ENCODE data around the gene CERKL.
"Not testable (repeated sequence)": the region's sequence is repeated elsewhere in the genome, so short reads cannot be mapped to it uniquely, and the experiment has no call there.

CERKL gene, protein sequence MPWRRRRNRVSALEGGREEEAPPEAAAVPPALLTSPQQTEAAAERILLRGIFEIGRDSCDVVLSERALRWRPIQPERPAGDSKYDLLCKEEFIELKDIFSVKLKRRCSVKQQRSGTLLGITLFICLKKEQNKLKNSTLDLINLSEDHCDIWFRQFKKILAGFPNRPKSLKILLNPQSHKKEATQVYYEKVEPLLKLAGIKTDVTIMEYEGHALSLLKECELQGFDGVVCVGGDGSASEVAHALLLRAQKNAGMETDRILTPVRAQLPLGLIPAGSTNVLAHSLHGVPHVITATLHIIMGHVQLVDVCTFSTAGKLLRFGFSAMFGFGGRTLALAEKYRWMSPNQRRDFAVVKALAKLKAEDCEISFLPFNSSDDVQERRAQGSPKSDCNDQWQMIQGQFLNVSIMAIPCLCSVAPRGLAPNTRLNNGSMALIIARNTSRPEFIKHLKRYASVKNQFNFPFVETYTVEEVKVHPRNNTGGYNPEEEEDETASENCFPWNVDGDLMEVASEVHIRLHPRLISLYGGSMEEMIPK

GRCh38 chr2:181656450-181657291 lies at the start of gene CERKL:
Gene CERKL (minus strand): TSS chr2:181657105. CDS start chr2:181657006, 99 bp downstream.
- no peaks in the 10 kb centered on the region for H3K36me3 Mint-ChIP-seq
- H3K27ac Mint-ChIP-seq, result no peak within 1 kb of the TSS
- H3K4me1 Mint-ChIP-seq, result peaks cover 9% of the 10 kb centered on the region
- CTCF ChIA-PET, result interaction anchor here (0.9 to 1.7 kb wide), 2 partner anchors 10 to 85 kb away, joined by 3 to 6 read pairs; no protein-coding TSS in a partner anchor
- peak; percentile 47 for DNase-seq
- H3K9me3 Mint-ChIP-seq, result no peaks in the 10 kb centered on the region
- H3K4me3 Mint-ChIP-seq, result peak within 1 kb of the TSS; percentile 74
- peaks cover 57% of the 10 kb centered on the region for H3K27me3 Mint-ChIP-seq

DNA sequence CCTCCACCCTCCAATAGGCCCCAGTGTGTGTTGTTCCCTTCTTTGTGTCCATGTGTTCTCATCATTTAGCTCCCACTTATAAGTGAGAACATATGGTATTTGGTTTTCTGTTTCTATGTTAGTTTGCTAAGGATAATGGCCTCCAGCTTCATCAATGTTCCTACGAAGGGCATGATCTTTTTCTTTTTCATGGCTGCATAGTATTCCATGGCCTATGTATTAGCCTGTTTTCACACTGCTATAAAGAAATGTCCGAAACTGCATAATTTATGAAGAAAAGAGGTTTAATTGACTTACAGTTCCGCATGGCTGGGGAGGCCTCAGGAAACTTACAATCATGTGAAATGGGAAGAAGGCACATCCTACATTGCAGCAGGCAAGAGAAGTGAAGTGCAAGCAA lies 45.6 kb upstream of the CERKL start:
- H3K27ac Mint-ChIP-seq, DNase-seq, CTCF ChIA-PET, H3K27me3 Mint-ChIP-seq, H3K4me1 Mint-ChIP-seq, H3K9me3 Mint-ChIP-seq, H3K36me3 Mint-ChIP-seq, H3K4me3 Mint-ChIP-seq: not testable (repeated sequence)

- peaks cover 8% of the 10 kb centered on the region for H3K9me3 Mint-ChIP-seq
- H3K36me3 Mint-ChIP-seq, result no peaks in the 10 kb centered on the region
- no peak for DNase-seq
- CTCF ChIA-PET, result interaction anchor here (1.2 to 1.7 kb wide), 3 partner anchors 17 to 255 kb away, joined by 3 to 5 read pairs (median 4); no protein-coding TSS in a partner anchor
- no peak overlapping the region for H3K27ac Mint-ChIP-seq
- no peak overlapping the region for H3K4me3 Mint-ChIP-seq
- H3K27me3 Mint-ChIP-seq, result peaks cover 5% of the 10 kb centered on the region
- no peaks in the 10 kb centered on the region for H3K4me1 Mint-ChIP-seq
Observed at GRCh38 chr2:181698223-181698622, 41.3 kb upstream of the CERKL start.

GRCh38 chr2:181697571-181697970 lies 40.7 kb upstream of the CERKL start:
- H3K27ac Mint-ChIP-seq, result no peak overlapping the region
- peaks cover 5% of the 10 kb centered on the region for H3K27me3 Mint-ChIP-seq
- H3K4me1 Mint-ChIP-seq, result no peaks in the 10 kb centered on the region
- DNase-seq, result no peak
- no peaks in the 10 kb centered on the region for H3K36me3 Mint-ChIP-seq
- CTCF ChIA-PET, result interaction anchor here (1.2 to 1.7 kb wide), 4 partner anchors 12 to 256 kb away, joined by 3 to 5 read pairs (median 4); no protein-coding TSS in a partner anchor
- peaks cover 4% of the 10 kb centered on the region for H3K9me3 Mint-ChIP-seq
- H3K4me3 Mint-ChIP-seq, result no peak overlapping the region

DNA sequence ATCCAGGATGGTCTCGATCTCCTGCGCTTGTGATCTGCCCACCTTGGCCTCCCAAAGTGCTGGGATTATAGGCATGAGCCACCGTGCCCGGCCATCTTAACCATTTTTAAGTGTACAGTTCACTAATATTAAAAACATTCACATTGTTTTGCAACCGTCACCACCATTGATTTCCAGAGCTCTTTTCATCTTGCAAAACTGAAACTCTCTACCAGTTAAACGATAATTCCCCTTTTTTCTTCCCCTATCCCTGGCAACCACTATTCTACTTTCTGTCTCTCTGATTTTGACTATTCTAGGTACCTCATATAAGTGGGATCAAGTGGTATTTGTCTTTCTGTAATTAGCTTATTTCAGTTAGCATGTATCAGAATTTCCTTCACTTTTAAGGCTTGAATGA lies 40.2 kb upstream of the CERKL start:
- CTCF ChIA-PET, result interaction anchor here (1.2 to 1.7 kb wide), 4 partner anchors 12 to 256 kb away, joined by 3 to 5 read pairs (median 4); no protein-coding TSS in a partner anchor
- DNase-seq, result no peak
- H3K36me3 Mint-ChIP-seq, result no peaks in the 10 kb centered on the region

GRCh38 chr2:181694271-181694670 lies 37.4 kb upstream of the CERKL start:
- Mint-ChIP-seq H3K27me3 (peaks cover 5% of the 10 kb centered on the region), H3K36me3 (no peaks in the 10 kb centered on the region), H3K4me3 (no peak overlapping the region), H3K9me3 (no peaks in the 10 kb centered on the region), H3K4me1 (no peaks in the 10 kb centered on the region), H3K27ac (no peak overlapping the region)
- CTCF ChIA-PET, result interaction anchor here (1.4 kb wide), 1 partner anchor 21 kb away, joined by 4 read pairs; no protein-coding TSS in a partner anchor
- no peak for DNase-seq

More for the DNA sequence above, 40.2 kb upstream of the CERKL start:
- Mint-ChIP-seq H3K27me3 (peaks cover 5% of the 10 kb centered on the region), H3K9me3 (no peaks in the 10 kb centered on the region), H3K27ac (no peak overlapping the region), H3K4me3 (no peak overlapping the region), H3K4me1 (no peaks in the 10 kb centered on the region)

DNA sequence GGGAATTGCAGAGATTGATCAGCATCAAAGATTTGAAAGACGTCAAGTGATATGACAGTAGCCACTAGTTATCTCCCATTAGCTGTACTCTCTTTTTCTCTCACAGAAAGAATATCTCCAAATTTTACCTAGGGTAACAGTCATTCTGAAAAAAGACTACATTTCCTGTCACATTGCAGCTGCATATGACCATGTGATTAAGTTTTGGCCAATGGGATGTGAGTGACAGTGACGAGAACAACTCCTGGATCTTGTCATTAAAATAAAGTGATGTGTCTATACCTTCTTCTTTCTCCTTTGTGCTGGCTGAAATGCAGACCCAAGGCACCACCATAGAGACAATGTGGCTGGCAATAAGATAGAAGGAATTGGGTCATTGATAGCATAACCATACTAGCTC lies 34.0 kb upstream of the CERKL start:
- CTCF ChIA-PET, result no interaction called here
- Mint-ChIP-seq H3K4me3 (no peak overlapping the region), H3K27ac (no peak overlapping the region), H3K9me3 (no peaks in the 10 kb centered on the region), H3K27me3 (peaks cover 10% of the 10 kb centered on the region), H3K4me1 (no peaks in the 10 kb centered on the region), H3K36me3 (no peaks in the 10 kb centered on the region)
- no peak for DNase-seq

DNA sequence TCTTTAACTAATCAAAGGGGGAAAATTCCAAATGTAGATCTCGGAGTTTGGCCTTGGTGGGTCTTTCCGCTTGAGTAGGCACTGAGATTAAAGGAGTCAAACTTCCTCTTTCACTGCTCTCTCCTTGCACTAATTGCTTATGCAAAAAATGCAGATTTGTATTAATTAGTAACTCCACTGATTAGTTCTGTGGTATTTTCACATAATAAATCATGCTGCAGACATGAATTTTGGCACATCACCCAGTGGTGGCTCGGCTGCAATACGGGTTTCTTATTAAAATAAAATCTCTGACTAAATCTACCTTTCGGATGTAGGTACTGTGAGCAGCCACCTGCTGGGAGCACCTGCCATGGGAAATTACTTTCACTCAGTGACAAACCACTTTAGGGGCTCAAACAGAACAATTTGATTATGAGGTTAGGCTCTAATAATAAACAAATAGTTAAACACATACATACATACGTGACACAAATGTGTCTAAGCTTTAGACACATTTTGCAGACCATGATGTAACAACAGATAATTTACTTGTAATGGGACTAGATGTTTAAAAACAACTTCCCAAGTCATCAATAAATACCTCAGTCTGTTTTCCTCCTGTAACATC lies 29.8 kb upstream of the CERKL start:
- Mint-ChIP-seq H3K9me3 (no peaks in the 10 kb centered on the region), H3K27me3 (peaks cover 50% of the 10 kb centered on the region), H3K36me3 (peaks cover 8% of the 10 kb centered on the region), H3K4me1 (peaks cover 18% of the 10 kb centered on the region), H3K27ac (no peak overlapping the region), H3K4me3 (no peak overlapping the region)
- DNase-seq, result no peak
- CTCF ChIA-PET, result interaction anchor here (1.1 kb wide), 1 partner anchor 28 kb away, joined by 6 read pairs; no protein-coding TSS in a partner anchor

DNA sequence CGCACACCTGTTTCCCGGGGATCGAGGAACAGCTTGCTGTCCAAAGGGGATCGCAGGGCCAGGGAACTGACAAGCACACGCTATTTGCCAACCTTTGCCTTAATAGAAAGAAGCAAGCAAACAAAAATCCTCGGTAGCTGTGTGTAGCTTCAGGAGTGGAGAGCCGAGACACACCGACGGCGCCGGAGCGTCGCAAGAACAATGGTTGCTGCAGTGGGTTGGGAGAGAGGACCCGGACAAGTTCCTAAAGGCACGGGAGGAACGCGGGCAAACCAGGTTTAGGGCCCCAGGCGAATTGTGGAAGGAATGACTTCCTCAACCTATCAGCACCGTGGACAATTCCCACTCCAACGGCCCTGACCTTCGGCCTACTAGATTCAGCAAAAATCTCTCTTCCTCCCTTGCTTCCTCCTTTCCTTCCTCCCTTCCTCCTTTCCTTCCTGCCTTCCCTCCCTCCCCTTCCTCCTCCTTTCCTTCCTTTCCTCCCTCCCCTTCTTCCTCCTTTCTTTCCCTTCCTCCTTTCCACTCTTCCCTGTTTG lies 28.3 kb upstream of the CERKL start:
- CTCF ChIA-PET, result interaction anchor here (1.1 kb wide), 2 partner anchors 12 to 30 kb away, joined by 3 to 6 read pairs; no protein-coding TSS in a partner anchor
- Mint-ChIP-seq H3K27me3 (peaks cover 65% of the 10 kb centered on the region), H3K4me3 (no peak overlapping the region), H3K9me3 (peaks cover 2% of the 10 kb centered on the region), H3K4me1 (peaks cover 32% of the 10 kb centered on the region), H3K27ac (no peak overlapping the region), H3K36me3 (peaks cover 11% of the 10 kb centered on the region)
- no peak for DNase-seq

DNA sequence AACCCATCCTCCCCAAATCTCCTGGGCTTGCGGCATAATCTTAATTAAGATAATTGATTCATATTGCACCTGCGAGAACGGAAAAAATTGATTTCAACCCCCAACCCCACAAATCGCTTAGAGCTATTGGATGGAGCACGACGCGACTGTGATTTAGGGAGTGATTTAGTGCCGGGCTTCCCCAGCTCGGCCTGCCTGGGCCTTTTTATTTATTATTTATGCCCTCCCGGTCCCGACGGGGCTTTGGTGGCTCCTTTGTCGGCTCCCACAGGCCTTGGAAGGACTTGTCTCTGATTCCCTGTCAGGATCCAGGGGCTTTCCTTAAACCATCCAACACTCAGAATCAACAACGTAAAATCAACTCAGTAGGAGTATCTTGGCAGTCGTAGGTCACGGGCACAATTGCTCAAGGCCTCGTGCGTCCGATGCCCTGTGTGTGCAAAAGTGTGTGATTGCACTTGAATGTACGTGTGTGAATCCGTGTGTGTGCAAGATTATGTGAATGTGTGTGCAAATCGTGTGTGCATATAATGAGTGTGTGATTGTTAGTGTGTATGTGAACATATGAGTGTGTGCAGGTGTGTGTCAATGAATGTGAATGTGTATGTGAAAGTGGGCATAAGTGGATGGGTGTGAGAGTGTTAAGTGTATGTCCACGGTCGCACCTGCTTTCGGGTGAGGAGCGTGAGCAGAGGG lies 27.7 kb upstream of the CERKL start:
- H3K27me3 Mint-ChIP-seq, result peaks cover 71% of the 10 kb centered on the region
- no peak for DNase-seq
- peak overlapping the region; percentile 0 for H3K27ac Mint-ChIP-seq
- peaks cover 33% of the 10 kb centered on the region for H3K4me1 Mint-ChIP-seq
- CTCF ChIA-PET, result no interaction called here
- no peak overlapping the region for H3K4me3 Mint-ChIP-seq
- H3K36me3 Mint-ChIP-seq, result peaks cover 11% of the 10 kb centered on the region
- peaks cover 2% of the 10 kb centered on the region for H3K9me3 Mint-ChIP-seq

- peaks cover 11% of the 10 kb centered on the region for H3K36me3 Mint-ChIP-seq
- H3K4me1 Mint-ChIP-seq, result peaks cover 33% of the 10 kb centered on the region
- CTCF ChIA-PET, result no interaction called here
- H3K27me3 Mint-ChIP-seq, result peaks cover 79% of the 10 kb centered on the region
- peak overlapping the region; percentile 39 for H3K27ac Mint-ChIP-seq
- no peak overlapping the region for H3K4me3 Mint-ChIP-seq
- peaks cover 2% of the 10 kb centered on the region for H3K9me3 Mint-ChIP-seq
- DNase-seq, result peak; percentile 20
Observed at GRCh38 chr2:181683518-181684453, 26.9 kb upstream of the CERKL start.

- Mint-ChIP-seq H3K9me3 (peaks cover 3% of the 10 kb centered on the region), H3K4me1 (peaks cover 39% of the 10 kb centered on the region), H3K27me3 (peaks cover 88% of the 10 kb centered on the region), H3K36me3 (peaks cover 13% of the 10 kb centered on the region), H3K27ac (peak overlapping the region; percentile 60), H3K4me3 (no peak overlapping the region)
- CTCF ChIA-PET, result no interaction called here
- no peak for DNase-seq
Observed at GRCh38 chr2:181682795-181683517, 26.1 kb upstream of the CERKL start.
